ENCODE measurements around the gene DYRK1A. TPM values are rescaled to one million over a fixed set of nuclear protein-coding genes. Genes with fewer than 3 reads are reported as not detected.

The DYRK1A gene
- polyA plus RNA-seq, 1 donor (not counting 4 experiments of a cell fraction or from before 2014, with no cell fraction given): 25.3 TPM

DNA sequence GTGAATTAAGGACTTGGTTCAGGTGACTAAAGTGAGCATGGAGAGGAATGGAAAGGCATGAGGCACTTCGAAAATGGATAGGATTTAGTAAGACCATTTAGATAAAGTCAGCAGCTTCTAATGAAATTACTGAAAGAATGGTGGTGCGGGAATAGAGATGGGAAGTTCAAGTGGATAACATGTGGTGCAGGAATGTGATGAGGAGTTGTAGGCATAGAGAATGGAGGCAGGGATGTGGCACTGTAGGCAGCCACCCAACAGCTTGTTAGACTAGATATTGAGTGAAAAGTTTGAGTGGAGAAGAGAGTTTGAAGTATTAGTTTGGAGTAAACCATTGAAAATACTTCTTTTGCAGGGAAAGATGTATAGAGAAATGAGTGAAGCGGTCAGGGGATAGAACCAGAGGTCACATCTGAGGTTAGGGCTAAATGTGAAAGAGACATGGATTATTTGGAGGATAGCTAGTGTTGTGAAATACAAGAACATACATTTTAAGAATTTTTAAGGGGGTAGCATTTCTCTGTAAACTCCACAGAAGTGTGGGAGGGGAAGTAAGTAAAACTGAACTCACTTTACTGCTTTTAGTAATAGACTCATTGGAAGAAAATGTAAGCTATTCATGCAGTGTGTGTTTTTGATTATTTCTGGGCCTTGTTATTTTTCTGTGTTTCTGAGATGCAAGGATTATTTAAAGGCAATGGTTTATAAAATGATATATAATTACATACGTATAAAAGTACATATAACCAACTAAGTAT is 46.2 kb downstream of the DYRK1A start:
- Histone ChIP-seq H3K27ac (ENCODE audit: control insufficient read depth, insufficient read depth, low read length) (no peak overlapping the region), H3K9me3 (ENCODE audit: control insufficient read depth, low read depth, low read length) (no peaks in the 10 kb centered on the region), H3K9ac (ENCODE audit: control insufficient read depth, extremely low read depth, insufficient read depth, low read length) (no peak overlapping the region), H3K4me1 (ENCODE audit: control insufficient read depth, extremely low read depth, insufficient read depth, low read length) (no peaks in the 10 kb centered on the region), H3K4me3 (ENCODE audit: control insufficient read depth in 2 of 3, extremely low read depth in 1 of 3, insufficient read depth in 2 of 3, low read depth in 1 of 3, low read length in 3 of 3) (no peak overlapping the region), H3K36me3 (ENCODE audit: control insufficient read depth in 2 of 2, extremely low read depth in 1 of 2, insufficient read depth in 2 of 2, low read length in 2 of 2) (peaks cover 0 to 1% of the 10 kb centered on the region in 2 experiments), H3K4me2 (ENCODE audit: control insufficient read depth, extremely low read depth, insufficient read depth, low read depth, low read length) (no peak overlapping the region), H3K9me1 (ENCODE audit: control insufficient read depth, extremely low read depth, insufficient read depth, low read length) (no peaks in the 10 kb centered on the region), H4K20me1 (ENCODE audit: control insufficient read depth, extremely low read depth, insufficient read depth, low read length) (peaks cover 14% of the 10 kb centered on the region), H3K27me3 (ENCODE audit: control insufficient read depth, extremely low read depth, insufficient read depth, low read length) (no peaks in the 10 kb centered on the region), H3K79me2 (ENCODE audit: control insufficient read depth, insufficient read depth, low read length) (peaks cover 98% of the 10 kb centered on the region), H2AFZ (ENCODE audit: control insufficient read depth, low read length) (no peak overlapping the region)
- no peak for TF ChIP-seq CTCF (optimal IDR thresholded peaks at IDR 0.05 in 1 of 3, IDR thresholded peaks at IDR 0.05 in 1 of 3, conservative IDR thresholded peaks at IDR 0.05 in 1 of 3; ENCODE audit: extremely low read depth in 1 of 3, insufficient read depth in 2 of 3, low read length in 3 of 3)
- TF ChIP-seq EZH2 (IDR thresholded peaks at IDR 0.05; ENCODE audit: low read length): no peak
- dilution Hi-C loops (cut with MboI; ENCODE audit: extremely low pct_ligation_motif_present, low sequenced_read_pairs): no loop called here
- FAIRE-seq (no peak), DNase-seq (ENCODE audit: low read depth, low spot score) (no peak)

- H4K20me1 ChIP-seq (ENCODE audit: control insufficient read depth, extremely low read depth, insufficient read depth, low read length): peaks cover 15% of the 10 kb centered on the region
- no peaks in the 10 kb centered on the region for H3K9me1 ChIP-seq (ENCODE audit: control insufficient read depth, extremely low read depth, insufficient read depth, low read length)
- H2AFZ ChIP-seq (ENCODE audit: control insufficient read depth, low read length): no peak overlapping the region
- no peak for FAIRE-seq
- TF ChIP-seq EZH2 (IDR thresholded peaks at IDR 0.05; ENCODE audit: low read length) (no peak), CTCF (optimal IDR thresholded peaks at IDR 0.05 in 1 of 3, IDR thresholded peaks at IDR 0.05 in 1 of 3, conservative IDR thresholded peaks at IDR 0.05 in 1 of 3; ENCODE audit: extremely low read depth in 1 of 3, insufficient read depth in 2 of 3, low read length in 3 of 3) (no peak)
- no peak overlapping the region for H3K4me3 ChIP-seq (ENCODE audit: control insufficient read depth in 2 of 3, extremely low read depth in 1 of 3, insufficient read depth in 2 of 3, low read depth in 1 of 3, low read length in 3 of 3)
- peaks cover 98% of the 10 kb centered on the region for H3K79me2 ChIP-seq (ENCODE audit: control insufficient read depth, insufficient read depth, low read length)
- dilution Hi-C loops (cut with MboI; ENCODE audit: extremely low pct_ligation_motif_present, low sequenced_read_pairs): no loop called here
- no peaks in the 10 kb centered on the region for H3K27me3 ChIP-seq (ENCODE audit: control insufficient read depth, extremely low read depth, insufficient read depth, low read length)
- no peaks in the 10 kb centered on the region for H3K4me1 ChIP-seq (ENCODE audit: control insufficient read depth, extremely low read depth, insufficient read depth, low read length)
- no peak for DNase-seq (ENCODE audit: low read depth, low spot score)
- H3K4me2 ChIP-seq (ENCODE audit: control insufficient read depth, extremely low read depth, insufficient read depth, low read depth, low read length): no peak overlapping the region
- no peak overlapping the region for H3K27ac ChIP-seq (ENCODE audit: control insufficient read depth, insufficient read depth, low read length)
- no peaks in the 10 kb centered on the region for H3K9me3 ChIP-seq (ENCODE audit: control insufficient read depth, low read depth, low read length)
- H3K9ac ChIP-seq (ENCODE audit: control insufficient read depth, extremely low read depth, insufficient read depth, low read length): no peak overlapping the region
- peaks cover 0 to 1% of the 10 kb centered on the region in 2 experiments for H3K36me3 ChIP-seq (ENCODE audit: control insufficient read depth in 2 of 2, extremely low read depth in 1 of 2, insufficient read depth in 2 of 2, low read length in 2 of 2)
These were observed 47.1 kb downstream of the DYRK1A start for GRCh38 chr21:37413553-37414291.
